GM18519 (cell line): ENCODE measurements around the gene PSMA8.
"Not testable (repeated sequence)": the region's sequence is repeated elsewhere in the genome, so short reads cannot be mapped to it uniquely, and the experiment has no call there.

Experiments used
- ATAC-seq: cut with Tn5 transposase; IDR thresholded peaks from one replicate; pipeline ENCODE4 v1.9.1; 2021; ENCODE audit warnings: mild to moderate bottlenecking, moderate library complexity; ENCODE audit not compliant: unreplicated experiment, low FRiP score

PSMA8 gene

DNA sequence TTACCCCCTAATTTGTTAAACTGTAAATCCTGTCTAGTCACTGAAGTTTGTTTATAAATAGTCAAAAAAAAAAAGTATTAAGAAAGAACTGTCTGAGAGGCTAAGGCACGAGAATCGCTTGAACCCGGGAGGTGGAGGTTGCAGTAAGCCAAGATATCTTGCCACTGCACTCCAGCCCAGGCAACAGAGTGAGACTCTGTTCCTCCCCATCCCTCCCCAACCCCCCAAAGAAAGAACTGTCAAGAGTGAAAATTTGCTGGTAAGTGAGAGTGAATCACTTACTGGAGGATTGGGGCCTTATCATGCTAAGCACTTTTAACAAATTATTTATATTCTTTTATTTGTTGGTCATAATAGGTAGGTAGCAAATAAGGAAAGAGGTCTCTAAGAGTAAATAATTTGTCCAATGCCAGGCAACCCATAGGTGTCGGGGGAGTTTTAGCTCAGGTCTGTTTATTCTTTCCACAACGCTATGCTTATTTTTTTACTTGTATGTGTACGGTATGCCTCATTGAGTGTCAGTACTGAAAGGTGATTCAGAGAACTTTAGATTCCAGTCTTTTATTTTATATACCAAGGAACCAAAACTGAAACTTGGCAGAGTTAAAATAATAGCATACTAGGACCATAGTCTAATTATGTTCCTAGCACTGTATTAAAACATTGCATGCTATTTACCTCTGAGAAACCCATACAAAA, 95.0 kb downstream of the PSMA8 start:
- ATAC-seq: no peak

DNA sequence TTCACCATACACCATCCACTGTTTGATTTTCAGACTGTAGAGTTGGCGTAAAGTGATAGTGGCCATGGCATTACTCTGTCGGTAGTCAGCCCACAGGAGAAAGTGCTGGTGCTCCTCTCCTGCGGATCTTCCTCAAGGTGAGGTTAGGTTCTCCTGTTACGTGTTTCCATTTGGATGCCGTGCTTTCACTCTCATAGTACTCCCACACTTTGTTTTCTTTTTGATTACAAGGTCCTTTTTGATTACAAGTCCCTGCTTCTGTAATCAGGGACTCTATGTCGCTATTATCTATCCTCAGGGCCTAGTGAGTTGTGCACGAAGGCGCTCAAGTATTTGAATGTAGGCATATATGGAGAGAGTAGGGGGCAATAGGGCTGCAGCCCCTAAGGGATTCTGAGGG, 96.8 kb downstream of the PSMA8 start:
- no peak for ATAC-seq

DNA sequence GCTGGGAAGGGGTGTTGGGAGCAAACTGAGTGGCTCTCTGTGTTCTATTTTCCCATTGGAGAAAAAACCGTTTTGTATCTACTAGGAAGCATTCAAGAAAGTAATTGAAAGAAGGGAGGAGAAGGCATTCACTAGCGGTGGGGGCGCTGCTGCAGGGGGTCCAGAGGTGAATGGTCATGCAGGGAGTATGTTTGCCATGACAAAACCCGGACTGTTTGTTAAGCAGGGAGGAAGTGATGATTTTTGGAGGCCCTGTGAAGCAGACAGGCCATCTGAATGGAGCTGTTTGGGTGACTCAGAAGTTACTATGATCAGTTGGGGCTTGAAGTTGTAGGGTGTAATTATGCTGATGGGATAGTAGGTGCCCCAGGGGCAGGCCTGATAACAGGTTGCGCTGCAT, 99.5 kb downstream of the PSMA8 start:
- ATAC-seq: no peak

DNA sequence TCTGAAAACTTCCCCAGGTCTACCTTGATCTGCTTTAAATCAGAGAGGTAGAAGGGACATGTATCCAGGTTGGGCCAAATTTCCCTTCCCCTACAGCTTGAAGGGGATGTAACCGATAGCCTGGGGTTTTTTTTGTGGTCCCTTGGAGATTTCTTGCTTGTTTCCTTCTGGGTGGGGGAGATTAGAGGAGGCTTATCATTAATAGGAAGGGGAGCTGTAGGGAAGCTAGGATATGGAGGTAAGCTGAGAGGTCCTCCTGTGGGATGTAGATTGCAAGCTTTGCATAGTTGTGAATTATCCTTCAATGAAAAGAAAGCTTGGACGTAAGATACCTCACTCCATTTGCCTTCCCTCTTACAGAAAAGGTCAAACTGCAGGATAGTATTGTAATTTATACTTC, 103.7 kb downstream of the PSMA8 start:
- not testable (repeated sequence) for ATAC-seq

DNA sequence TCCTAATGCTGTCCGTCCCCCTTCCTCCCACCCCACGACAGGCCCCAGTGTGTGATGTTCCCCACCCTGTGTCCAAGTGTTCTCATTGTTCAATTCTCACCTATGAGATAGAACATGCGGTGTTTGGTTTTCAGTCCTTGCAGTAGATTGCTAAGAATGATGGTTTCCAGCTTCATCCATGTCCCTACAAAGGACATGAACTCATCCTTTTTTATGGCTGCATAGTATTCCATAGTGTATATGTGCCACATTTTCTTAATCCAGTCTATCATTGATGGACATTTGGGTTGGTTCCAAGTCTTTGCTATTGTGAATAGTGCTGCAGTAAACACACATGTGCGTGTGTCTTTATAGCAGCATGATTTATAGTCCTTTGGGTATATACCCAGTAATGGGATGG, 105.0 kb downstream of the PSMA8 start:
- ATAC-seq: not testable (repeated sequence)

DNA sequence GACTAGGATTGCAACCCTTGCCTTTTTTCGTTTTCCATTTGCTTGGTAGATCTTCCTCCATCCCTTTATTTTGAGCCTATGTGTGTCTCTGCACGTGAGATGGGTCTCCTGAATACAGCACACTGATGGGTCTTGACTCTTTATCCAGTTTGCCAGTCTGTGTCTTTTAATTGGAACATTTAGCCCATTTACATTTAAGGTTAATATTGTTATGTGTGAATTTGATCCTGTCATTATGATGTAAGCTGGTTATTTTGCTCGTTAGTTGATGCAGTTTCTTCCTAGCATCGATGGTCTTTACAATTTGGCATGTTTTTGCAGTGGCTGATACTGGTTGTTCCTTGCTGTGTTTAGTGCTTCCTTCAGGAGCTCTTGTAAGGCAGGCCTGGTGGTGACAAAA, 108.7 kb downstream of the PSMA8 start:
- ATAC-seq: not testable (repeated sequence)
